ENCODE data around the gene LMF2. TPM values are rescaled to one million over a fixed set of nuclear protein-coding genes. Genes with fewer than 3 reads are reported as not detected.

Gene LMF2, protein sequence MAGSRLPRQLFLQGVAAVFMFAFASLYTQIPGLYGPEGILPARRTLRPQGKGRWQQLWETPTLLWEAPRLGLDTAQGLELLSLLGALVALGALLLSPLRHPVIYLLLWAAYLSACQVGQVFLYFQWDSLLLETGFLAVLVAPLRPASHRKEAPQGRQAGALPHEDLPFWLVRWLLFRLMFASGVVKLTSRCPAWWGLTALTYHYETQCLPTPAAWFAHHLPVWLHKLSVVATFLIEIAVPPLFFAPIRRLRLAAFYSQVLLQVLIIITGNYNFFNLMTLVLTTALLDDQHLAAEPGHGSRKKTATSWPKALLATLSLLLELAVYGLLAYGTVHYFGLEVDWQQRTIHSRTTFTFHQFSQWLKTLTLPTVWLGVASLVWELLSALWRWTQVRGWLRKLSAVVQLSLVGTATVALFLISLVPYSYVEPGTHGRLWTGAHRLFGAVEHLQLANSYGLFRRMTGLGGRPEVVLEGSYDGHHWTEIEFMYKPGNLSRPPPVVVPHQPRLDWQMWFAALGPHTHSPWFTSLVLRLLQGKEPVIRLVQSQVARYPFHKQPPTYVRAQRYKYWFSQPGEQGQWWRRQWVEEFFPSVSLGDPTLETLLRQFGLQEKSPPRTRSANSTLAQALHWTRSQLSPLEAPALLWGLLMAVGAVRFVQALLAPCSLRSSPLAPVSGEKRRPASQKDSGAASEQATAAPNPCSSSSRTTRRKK
- 21.4 TPM for total RNA-seq
- 61.3 TPM for polyA plus RNA-seq

DNA sequence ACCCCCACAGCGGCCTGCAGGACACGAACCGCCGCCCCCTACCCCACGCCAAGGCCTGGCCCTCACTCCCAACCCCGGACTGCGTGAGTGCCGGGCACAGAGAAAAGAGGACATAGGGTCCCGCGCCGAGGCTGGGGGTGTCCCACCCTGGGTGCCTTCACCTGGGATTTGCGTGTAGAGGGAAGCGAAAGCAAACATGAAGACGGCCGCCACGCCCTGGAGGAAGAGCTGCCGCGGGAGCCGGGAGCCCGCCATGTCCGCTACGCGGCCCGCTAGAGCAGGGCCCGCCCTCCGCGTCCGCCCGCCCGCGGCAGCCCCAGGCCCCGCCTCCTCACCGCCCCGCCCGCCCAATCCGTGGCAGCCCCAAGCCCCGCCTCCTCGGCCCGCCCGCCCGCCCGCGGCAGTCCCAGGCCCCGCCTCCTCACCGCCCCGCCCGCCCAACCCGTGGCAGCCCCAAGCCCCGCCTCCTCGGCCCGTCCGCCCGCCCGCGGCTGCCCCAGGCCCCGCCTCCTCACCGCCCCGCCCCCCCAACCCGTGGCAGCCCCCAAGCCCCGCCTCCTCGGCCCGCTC, at the start of gene LMF2:
TSS of gene LMF2 (minus strand) at position 282 of the 570 bp plus-strand sequence. CDS start at position 255, 27 bp downstream.
- peak within 1 kb of the TSS; percentile 96 for H3K27ac ChIP-seq (ENCODE audit: low read depth)
- 2% methylated on average over 52 of the region's 62 CpGs for WGBS
- peak; percentile 39 for DNase-seq (ENCODE audit: extremely low spot score)
- peaks cover 9% of the 10 kb centered on the region for H3K36me3 ChIP-seq (ENCODE audit: insufficient read depth)
- H3K4me1 ChIP-seq (ENCODE audit: insufficient read depth) = no peaks in the 10 kb centered on the region
- peak within 1 kb of the TSS; percentile 78 for H3K4me3 ChIP-seq (ENCODE audit: low read depth, low read length)

GRCh38 chr22:50556703-50557102, 49.2 kb upstream of the LMF2 start:
- no peaks in the 10 kb centered on the region for H3K4me1 ChIP-seq (ENCODE audit: insufficient read depth)
- DNase-seq (ENCODE audit: extremely low spot score) = no peak
- H3K4me3 ChIP-seq (ENCODE audit: low read depth, low read length) = no peak overlapping the region
- no peak overlapping the region for H3K27ac ChIP-seq (ENCODE audit: low read depth)
- 85% methylated on average over 5 of the region's 5 CpGs for whole genome bisulfite sequencing
- H3K36me3 ChIP-seq (ENCODE audit: insufficient read depth) = no peaks in the 10 kb centered on the region

DNA sequence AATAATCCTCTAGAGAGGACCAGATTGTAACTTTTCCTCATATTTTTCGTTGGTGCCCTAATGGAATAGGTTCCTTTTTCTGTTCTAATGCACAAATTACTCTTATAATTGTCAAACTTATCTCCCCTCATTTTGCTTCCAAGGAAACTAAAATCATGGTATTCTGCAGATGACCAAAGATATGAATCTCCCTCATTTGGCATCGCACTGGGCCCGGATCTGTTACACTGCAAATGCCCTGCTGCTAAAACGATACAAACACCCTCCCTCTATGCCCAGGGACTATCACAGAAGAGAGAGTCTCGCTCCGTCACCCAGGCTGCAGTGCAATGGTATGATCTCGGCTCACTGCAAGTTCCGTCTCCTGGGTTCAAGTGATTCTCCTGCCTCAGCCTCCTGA, 45.8 kb upstream of the LMF2 start:
- no peak for DNase-seq (ENCODE audit: extremely low spot score)
- Histone ChIP-seq H3K4me1 (ENCODE audit: insufficient read depth) (no peaks in the 10 kb centered on the region), H3K27ac (ENCODE audit: low read depth) (no peak overlapping the region), H3K36me3 (ENCODE audit: insufficient read depth) (no peaks in the 10 kb centered on the region), H3K4me3 (ENCODE audit: low read depth, low read length) (no peak overlapping the region)
- 85% methylated on average over 8 of the region's 8 CpGs for WGBS

GRCh38 chr22:50551160-50551752, 43.8 kb upstream of the LMF2 start:
- no peaks in the 10 kb centered on the region for H3K4me1 ChIP-seq (ENCODE audit: insufficient read depth)
- no peak for DNase-seq (ENCODE audit: extremely low spot score)
- WGBS = 88% methylated on average over 11 of the region's 11 CpGs
- no peaks in the 10 kb centered on the region for H3K36me3 ChIP-seq (ENCODE audit: insufficient read depth)
- H3K4me3 ChIP-seq (ENCODE audit: low read depth, low read length) = no peak overlapping the region
- no peak overlapping the region for H3K27ac ChIP-seq (ENCODE audit: low read depth)

GRCh38 chr22:50550395-50550794, 42.9 kb upstream of the LMF2 start:
- H3K27ac ChIP-seq (ENCODE audit: low read depth) = no peak overlapping the region
- WGBS = 87% methylated on average over 8 of the region's 8 CpGs

DNA sequence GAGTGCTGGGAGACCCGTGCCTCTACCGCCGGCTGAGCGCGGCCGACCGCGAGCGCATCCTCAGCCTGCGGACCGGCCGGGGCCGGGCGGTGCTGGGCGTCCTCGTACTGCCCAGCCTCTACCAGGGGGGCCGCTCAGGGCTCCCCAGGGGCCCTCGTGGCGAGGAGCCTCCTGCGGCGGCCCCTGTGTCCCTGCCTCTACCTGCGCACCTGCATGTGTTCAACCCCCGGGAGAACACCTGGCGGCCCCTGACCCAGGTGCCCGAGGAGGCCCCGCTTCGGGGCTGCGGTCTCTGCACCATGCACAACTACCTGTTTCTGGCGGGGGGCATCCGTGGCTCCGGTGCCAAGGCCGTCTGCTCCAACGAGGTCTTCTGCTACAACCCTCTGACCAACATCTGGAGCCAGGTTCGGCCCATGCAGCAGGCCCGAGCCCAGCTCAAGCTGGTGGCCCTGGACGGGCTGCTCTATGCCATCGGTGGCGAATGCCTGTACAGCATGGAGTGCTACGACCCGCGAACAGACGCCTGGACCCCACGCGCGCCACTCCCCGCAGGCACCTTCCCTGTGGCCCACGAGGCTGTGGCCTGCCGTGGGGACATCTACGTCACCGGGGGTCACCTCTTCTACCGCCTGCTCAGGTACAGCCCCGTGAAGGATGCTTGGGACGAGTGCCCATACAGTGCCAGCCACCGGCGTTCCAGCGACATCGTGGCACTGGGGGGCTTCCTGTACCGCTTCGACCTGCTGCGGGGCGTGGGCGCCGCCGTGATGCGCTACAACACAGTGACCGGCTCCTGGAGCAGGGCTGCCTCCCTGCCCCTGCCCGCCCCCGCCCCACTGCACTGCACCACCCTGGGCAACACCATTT, 41.7 kb upstream of the LMF2 start:
- H3K4me1 ChIP-seq (ENCODE audit: insufficient read depth) = no peaks in the 10 kb centered on the region
- no peak for DNase-seq (ENCODE audit: extremely low spot score)
- H3K36me3 ChIP-seq (ENCODE audit: insufficient read depth) = no peaks in the 10 kb centered on the region
- no peak overlapping the region for H3K27ac ChIP-seq (ENCODE audit: low read depth)
- WGBS = 65% methylated on average over 68 of the region's 68 CpGs
- peak overlapping the region; percentile 12 for H3K4me3 ChIP-seq (ENCODE audit: low read depth, low read length)

More at GRCh38 chr22:50550395-50550794, 42.9 kb upstream of the LMF2 start:
- H3K4me3 ChIP-seq (ENCODE audit: low read depth, low read length) = no peak overlapping the region
- no peak for DNase-seq (ENCODE audit: extremely low spot score)
- no peaks in the 10 kb centered on the region for H3K36me3 ChIP-seq (ENCODE audit: insufficient read depth)
- H3K4me1 ChIP-seq (ENCODE audit: insufficient read depth) = no peaks in the 10 kb centered on the region

DNA sequence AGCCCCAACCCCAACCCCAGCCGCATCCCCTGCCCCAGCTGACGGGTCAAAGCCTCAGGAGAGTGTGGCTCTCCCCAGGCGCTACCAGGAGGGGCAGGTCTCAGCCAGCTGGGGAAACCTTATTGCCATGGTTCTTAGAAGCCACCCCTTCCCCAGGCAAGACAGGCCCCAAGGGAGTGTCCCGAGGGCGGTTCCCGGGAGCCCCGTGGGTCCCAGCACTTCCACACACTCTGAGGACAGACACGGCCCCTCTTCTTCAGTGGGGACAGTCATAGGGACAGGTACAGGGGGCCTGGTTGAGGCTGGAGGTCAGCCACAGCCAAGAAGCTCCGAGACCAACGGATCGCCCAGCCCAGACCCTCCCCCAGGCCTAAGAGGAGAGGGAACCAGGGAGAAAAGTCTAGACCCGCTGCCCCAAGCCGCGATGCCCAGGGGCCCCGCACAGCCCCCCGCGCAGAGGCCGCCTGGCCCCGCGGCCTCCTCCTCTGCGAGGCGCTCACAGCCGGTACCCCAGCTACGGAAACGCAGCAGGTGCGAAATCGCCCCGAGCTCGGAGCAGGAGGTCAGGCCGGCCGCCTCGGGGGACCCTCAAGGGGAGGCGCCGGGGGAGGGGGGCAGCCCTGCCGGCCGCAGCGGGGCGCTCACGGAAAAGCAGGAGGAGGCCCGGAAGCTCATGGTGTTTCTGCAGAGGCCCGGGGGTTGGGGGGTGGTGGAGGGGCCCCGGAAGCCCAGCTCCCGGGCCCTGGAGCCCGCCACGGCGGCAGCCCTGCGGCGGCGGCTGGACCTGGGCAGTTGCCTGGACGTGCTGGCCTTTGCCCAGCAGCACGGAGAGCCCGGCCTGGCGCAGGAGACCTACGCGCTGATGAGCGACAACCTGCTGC, 40.8 kb upstream of the LMF2 start:
- Histone ChIP-seq H3K4me3 (ENCODE audit: low read depth, low read length) (peak overlapping the region; percentile 12), H3K27ac (ENCODE audit: low read depth) (no peak overlapping the region), H3K4me1 (ENCODE audit: insufficient read depth) (no peaks in the 10 kb centered on the region), H3K36me3 (ENCODE audit: insufficient read depth) (no peaks in the 10 kb centered on the region)
- DNase-seq (ENCODE audit: extremely low spot score) = no peak
- WGBS = 7% methylated on average over 56 of the region's 56 CpGs

DNA sequence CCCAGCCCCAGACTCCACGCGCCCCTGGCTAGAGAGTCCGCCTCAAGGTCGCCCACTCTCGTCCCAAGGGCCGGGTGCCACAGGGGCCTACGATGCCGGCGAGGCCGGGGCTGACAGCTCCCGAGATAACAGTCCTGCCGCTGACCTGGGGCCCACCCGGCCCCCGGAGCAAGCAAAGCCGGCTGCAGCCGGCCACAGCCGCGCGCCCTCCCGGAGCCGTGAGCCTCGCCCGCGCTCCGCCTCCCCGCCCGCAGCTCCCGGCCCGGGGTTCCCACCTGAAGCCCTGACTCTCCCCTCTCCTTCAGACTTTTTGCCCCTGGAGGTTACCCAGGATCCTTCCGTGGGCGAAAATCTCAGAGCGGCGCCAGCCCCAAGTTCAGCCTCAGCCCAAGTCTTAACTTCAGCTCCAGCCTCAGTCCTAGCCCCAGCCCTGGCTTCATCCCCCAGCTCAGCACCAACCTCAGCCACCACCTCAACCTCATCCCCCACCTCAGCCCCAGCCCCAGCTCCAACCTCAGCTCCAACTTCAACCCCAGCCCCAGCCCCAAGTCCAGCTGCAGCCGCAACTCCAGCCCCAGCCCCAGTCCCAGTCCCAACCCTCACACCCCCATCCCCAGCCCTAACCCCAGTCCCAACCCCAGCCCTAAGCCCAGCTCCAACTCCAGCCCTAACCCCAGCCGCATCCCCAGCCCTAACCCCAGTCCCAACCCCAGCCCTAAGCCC, 39.9 kb upstream of the LMF2 start:
- WGBS = 19% methylated on average over 35 of the region's 35 CpGs
- no peak overlapping the region for H3K4me3 ChIP-seq (ENCODE audit: low read depth, low read length)

GRCh38 chr22:50546326-50547262, 39.1 kb upstream of the LMF2 start:
- 68% methylated on average over 78 of the region's 78 CpGs for WGBS
- H3K27ac ChIP-seq (ENCODE audit: low read depth) = no peak overlapping the region
- DNase-seq (ENCODE audit: extremely low spot score) = no peak

More for the DNA sequence above, 39.9 kb upstream of the LMF2 start:
- H3K27ac ChIP-seq (ENCODE audit: low read depth) = no peak overlapping the region
- no peaks in the 10 kb centered on the region for H3K36me3 ChIP-seq (ENCODE audit: insufficient read depth)
- DNase-seq (ENCODE audit: extremely low spot score) = no peak
- H3K4me1 ChIP-seq (ENCODE audit: insufficient read depth) = no peaks in the 10 kb centered on the region

DNA sequence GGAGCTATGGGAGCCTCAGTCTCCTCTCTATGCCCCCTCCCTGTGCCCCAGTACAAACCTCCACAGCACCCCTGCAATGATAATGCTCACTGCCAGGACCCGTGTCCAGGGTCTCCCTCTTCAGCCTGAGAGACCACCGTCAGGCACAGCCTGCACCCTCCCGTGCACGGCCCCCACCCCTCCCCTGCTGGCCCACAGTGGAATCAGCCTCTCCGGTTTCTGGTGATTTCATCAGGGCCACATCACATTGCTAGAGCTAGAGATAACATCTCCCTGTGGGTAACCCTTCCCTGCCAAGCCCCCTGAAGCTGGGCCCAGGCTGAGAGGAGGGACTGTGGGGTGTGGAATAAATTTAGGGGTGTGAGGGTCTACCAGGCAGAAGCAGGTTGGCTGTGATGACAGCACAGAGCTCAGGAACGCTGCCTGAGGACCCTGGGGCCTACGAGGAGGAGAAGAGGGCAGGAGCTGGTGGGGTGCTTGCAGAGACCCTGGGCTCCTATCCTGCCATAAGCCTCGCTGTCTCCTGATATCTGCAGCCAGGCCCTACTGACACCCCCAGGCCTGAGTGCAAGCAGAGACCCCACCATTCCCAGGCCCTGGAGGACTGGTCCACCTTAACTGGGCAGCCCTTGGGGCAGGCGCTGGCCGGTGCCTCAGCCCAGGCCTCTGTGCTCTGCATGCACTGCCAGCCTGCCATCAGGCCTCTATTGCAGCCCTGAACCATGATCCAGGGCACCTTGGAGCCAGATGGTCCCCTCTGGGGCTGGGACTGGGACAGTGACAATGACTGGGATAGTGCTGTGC, 38.2 kb upstream of the LMF2 start, which contains the start of gene KLHDC7B:
TSS of gene KLHDC7B (plus strand) at position 378 of the 804 bp plus-strand sequence. CDS start at position 723, 345 bp downstream.
- no peak for DNase-seq (ENCODE audit: extremely low spot score)
- Histone ChIP-seq H3K36me3 (ENCODE audit: insufficient read depth) (no peaks in the 10 kb centered on the region), H3K4me3 (ENCODE audit: low read depth, low read length) (no peak within 1 kb of the TSS), H3K4me1 (ENCODE audit: insufficient read depth) (no peaks in the 10 kb centered on the region), H3K27ac (ENCODE audit: low read depth) (no peak within 1 kb of the TSS)
- 49% methylated on average over 10 of the region's 10 CpGs for WGBS

More at GRCh38 chr22:50546326-50547262, 39.1 kb upstream of the LMF2 start:
- Histone ChIP-seq H3K4me3 (ENCODE audit: low read depth, low read length) (no peak overlapping the region), H3K36me3 (ENCODE audit: insufficient read depth) (no peaks in the 10 kb centered on the region), H3K4me1 (ENCODE audit: insufficient read depth) (no peaks in the 10 kb centered on the region)

All from urinary bladder (tissue), 4 donors.